NT2/D1 (cell line): ENCODE measurements around the gene CPN1.

Source experiments
- DNase-seq: peaks from one replicate; pipeline ENCODE4 v3.0.0-alpha.2; 2011; ENCODE audit warnings: low read depth, low spot score
- H3K27me3 ChIP-seq: 2 replicates; pipeline ENCODE4 v1.6.0; 2011; ENCODE audit warnings: mild to moderate bottlenecking; ENCODE audit not compliant: insufficient read length, insufficient read depth
- H3K36me3 ChIP-seq: 2 replicates; pipeline ENCODE4 v1.6.1; 2011; ENCODE audit warnings: mild to moderate bottlenecking, low read length, mixed read lengths; ENCODE audit not compliant: insufficient read depth, insufficient read length
- H3K4me1 ChIP-seq: 2 replicates; pipeline ENCODE4 v1.5.1; 2011; ENCODE audit not compliant: insufficient read depth, insufficient read length
- H3K4me3 ChIP-seq: 2 replicates; pipeline ENCODE4 v1.5.1; 2011; ENCODE audit warnings: low read depth; ENCODE audit not compliant: insufficient read length
- H3K9ac ChIP-seq: 2 replicates; pipeline ENCODE4 v1.6.0; 2011; ENCODE audit warnings: low read depth; ENCODE audit not compliant: insufficient read length
- H3K9me3 ChIP-seq: 2 replicates; pipeline ENCODE4 v1.5.1; 2011; ENCODE audit warnings: mild to moderate bottlenecking, low read length; ENCODE audit not compliant: insufficient read depth
- SUZ12 ChIP-seq: IDR thresholded peaks from 2 replicates; pipeline ENCODE4 v1.6.1; 2011; ENCODE audit not compliant: insufficient read length, insufficient read depth; ENCODE audit errors: extremely low read depth
- YY1 ChIP-seq: IDR thresholded peaks from 2 replicates; pipeline ENCODE4 v1.6.1; 2011; ENCODE audit not compliant: insufficient read length, insufficient read depth
- ZNF274 ChIP-seq: IDR thresholded peaks from 2 replicates; pipeline ENCODE4 v1.6.1; 2011; ENCODE audit warnings: mild to moderate bottlenecking, low read depth, low read length

Gene CPN1

GRCh38 chr10:100075426-100076220 is 6.0 kb downstream of the CPN1 start:
- H3K4me1 ChIP-seq, result no peaks in the 10 kb centered on the region
- H3K36me3 ChIP-seq, result no peaks in the 10 kb centered on the region
- H3K27me3 ChIP-seq, result no peaks in the 10 kb centered on the region
- no peaks in the 10 kb centered on the region for H3K9me3 ChIP-seq
- TF ChIP-seq SUZ12 (no peak), YY1 (no peak), ZNF274 (no peak)
- H3K9ac ChIP-seq, result no peak overlapping the region
- no peak for DNase-seq
- H3K4me3 ChIP-seq, result no peak overlapping the region

DNA sequence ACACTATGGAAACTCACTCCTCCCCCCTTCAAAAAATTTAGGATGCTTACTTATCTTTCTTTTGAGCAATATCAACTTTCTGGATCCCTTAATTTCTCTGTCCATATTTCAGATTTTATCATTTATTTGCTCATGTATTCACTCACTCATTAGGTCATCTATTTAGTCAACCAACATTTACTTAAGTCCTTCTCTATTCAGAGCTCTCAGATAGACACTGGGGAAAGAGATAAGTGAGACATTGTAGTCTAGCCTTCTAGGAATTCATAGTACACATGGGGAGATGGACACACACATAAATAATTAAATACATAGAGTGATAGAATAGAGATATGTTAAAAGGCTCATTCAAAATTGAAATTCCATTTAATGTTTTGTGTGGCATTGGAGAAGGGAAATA is 9.2 kb downstream of the CPN1 start:
- Histone ChIP-seq H3K9me3 (no peaks in the 10 kb centered on the region), H3K4me1 (no peaks in the 10 kb centered on the region), H3K36me3 (no peaks in the 10 kb centered on the region), H3K27me3 (no peaks in the 10 kb centered on the region), H3K4me3 (no peak overlapping the region), H3K9ac (no peak overlapping the region)
- DNase-seq, result no peak
- TF ChIP-seq SUZ12 (no peak), ZNF274 (no peak), YY1 (no peak)

DNA sequence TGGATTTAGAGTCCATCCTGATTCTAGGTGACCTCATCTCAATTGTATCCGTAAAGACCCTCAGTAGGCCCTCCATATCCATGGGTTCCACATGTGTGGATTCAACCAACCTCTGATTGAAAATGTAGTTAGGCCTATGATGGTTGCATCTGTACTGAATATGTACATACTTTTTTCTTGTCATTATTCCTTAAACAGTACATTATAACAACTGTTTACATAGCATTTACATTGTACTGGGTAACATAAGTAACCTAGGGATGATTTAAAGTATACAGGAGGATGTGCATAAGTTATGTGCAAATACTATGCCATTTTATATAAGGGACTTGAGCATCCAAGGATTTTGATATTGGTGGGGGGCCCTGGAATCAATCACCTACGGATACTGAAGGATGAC is 10.1 kb downstream of the CPN1 start:
- no peak for TF ChIP-seq YY1
- no peak for TF ChIP-seq ZNF274
- TF ChIP-seq SUZ12, result no peak
- no peak for DNase-seq
- H3K9me3 ChIP-seq, result no peaks in the 10 kb centered on the region

GRCh38 chr10:100067466-100067865 is 14.2 kb downstream of the CPN1 start:
- Histone ChIP-seq H3K4me3 (no peak overlapping the region), H3K9me3 (no peaks in the 10 kb centered on the region), H3K27me3 (no peaks in the 10 kb centered on the region), H3K9ac (no peak overlapping the region), H3K36me3 (no peaks in the 10 kb centered on the region), H3K4me1 (no peaks in the 10 kb centered on the region)
- DNase-seq, result no peak
- no peak for TF ChIP-seq YY1
- no peak for TF ChIP-seq SUZ12
- TF ChIP-seq ZNF274, result no peak

More for the DNA sequence above, 10.1 kb downstream of the CPN1 start:
- H3K36me3 ChIP-seq, result no peaks in the 10 kb centered on the region
- H3K27me3 ChIP-seq, result no peaks in the 10 kb centered on the region
- no peaks in the 10 kb centered on the region for H3K4me1 ChIP-seq
- H3K9ac ChIP-seq, result no peak overlapping the region
- no peak overlapping the region for H3K4me3 ChIP-seq

GRCh38 chr10:100065084-100065660 is 16.5 kb downstream of the CPN1 start:
- no peaks in the 10 kb centered on the region for H3K9me3 ChIP-seq

GRCh38 chr10:100061401-100061800 is 20.3 kb downstream of the CPN1 start:
- Histone ChIP-seq H3K9ac (no peak overlapping the region), H3K9me3 (no peaks in the 10 kb centered on the region), H3K27me3 (no peaks in the 10 kb centered on the region), H3K4me3 (no peak overlapping the region), H3K36me3 (no peaks in the 10 kb centered on the region), H3K4me1 (no peaks in the 10 kb centered on the region)
- no peak for TF ChIP-seq YY1
- no peak for TF ChIP-seq ZNF274
- TF ChIP-seq SUZ12, result no peak
- no peak for DNase-seq

More at GRCh38 chr10:100065084-100065660, 16.5 kb downstream of the CPN1 start:
- Histone ChIP-seq H3K9ac (no peak overlapping the region), H3K27me3 (no peaks in the 10 kb centered on the region), H3K4me3 (no peak overlapping the region), H3K4me1 (no peaks in the 10 kb centered on the region), H3K36me3 (no peaks in the 10 kb centered on the region)
- TF ChIP-seq SUZ12 (no peak), YY1 (no peak), ZNF274 (no peak)
- no peak for DNase-seq

- TF ChIP-seq ZNF274, result no peak
- TF ChIP-seq SUZ12, result no peak
- TF ChIP-seq YY1, result no peak
Measured at GRCh38 chr10:100057948-100058347, 23.7 kb downstream of the CPN1 start.

More at GRCh38 chr10:100057948-100058347, 23.7 kb downstream of the CPN1 start:
- Histone ChIP-seq H3K4me3 (no peak overlapping the region), H3K4me1 (peaks cover 3% of the 10 kb centered on the region), H3K9ac (no peak overlapping the region), H3K36me3 (no peaks in the 10 kb centered on the region), H3K27me3 (no peaks in the 10 kb centered on the region), H3K9me3 (no peaks in the 10 kb centered on the region)
- no peak for DNase-seq
